Astrocyte (in vitro differentiated cells and primary cell): ENCODE data around the gene TSACC. TPM values are rescaled to one million over a fixed set of nuclear protein-coding genes. Genes with fewer than 3 reads are reported as not detected.
"Not testable (repeated sequence)": the region's sequence is repeated elsewhere in the genome, so short reads cannot be mapped to it uniquely, and the experiment has no call there.

Experiments
- DNase-seq: peaks from one replicate; pipeline ENCODE4 v3.0.0-alpha.2; 2010; ENCODE audit warnings: low read depth
- FAIRE-seq: peaks from 2 replicates; lab custom pipeline; 2011; peaks lifted over from hg19 to GRCh38; lab: Jason Lieb, UNC
- H2AFZ ChIP-seq: 2 replicates; pipeline ENCODE4 v1.6.0; 2012; ENCODE audit warnings: low read depth, low read length, inconsistent platforms
- H3K27ac ChIP-seq: 2 replicates; pipeline ENCODE4 v1.5.1; 2011; ENCODE audit warnings: low read depth, low read length, inconsistent platforms
- H3K27me3 ChIP-seq: 2 replicates; pipeline ENCODE4 v1.6.0; 2011; ENCODE audit warnings: low read length, inconsistent platforms; ENCODE audit not compliant: insufficient read depth
- H3K36me3 ChIP-seq: 2 replicates; pipeline ENCODE4 v1.5.1; 2011; ENCODE audit warnings: low read length, inconsistent platforms; ENCODE audit not compliant: insufficient read depth
- H3K4me1 ChIP-seq: 2 replicates; pipeline ENCODE4 v1.5.1; 2011; ENCODE audit warnings: low read length, inconsistent platforms; ENCODE audit not compliant: insufficient read depth
- H3K4me2 ChIP-seq: 2 replicates; pipeline ENCODE4 v1.6.0; 2012; ENCODE audit warnings: low read length, inconsistent platforms
- H3K4me3 ChIP-seq: 2 replicates; pipeline ENCODE4 v1.5.1; 2011; ENCODE audit warnings: low read depth, mild to moderate bottlenecking, low read length, inconsistent platforms; ENCODE audit not compliant: insufficient read depth
- H3K79me2 ChIP-seq: 2 replicates; pipeline ENCODE4 v1.6.0; 2012; ENCODE audit warnings: mild to moderate bottlenecking, low read length, inconsistent platforms; ENCODE audit not compliant: insufficient read depth
- H3K9ac ChIP-seq: 2 replicates; pipeline ENCODE4 v1.6.0; 2012; ENCODE audit warnings: mild to moderate bottlenecking, low read length, inconsistent platforms
- H3K9me3 ChIP-seq: 2 replicates; pipeline ENCODE4 v1.5.1; 2012; ENCODE audit warnings: low read depth, mild to moderate bottlenecking, low read length, inconsistent platforms; ENCODE audit not compliant: insufficient read depth
- H4K20me1 ChIP-seq: 2 replicates; pipeline ENCODE4 v1.6.0; 2012; ENCODE audit warnings: low read length, inconsistent platforms; ENCODE audit not compliant: insufficient read depth
- H3K27ac Mint-ChIP-seq: one replicate; pipeline ENCODE4 v1.8.0; 2021; ENCODE audit warnings: mild to moderate bottlenecking, mixed read lengths; ENCODE audit not compliant: unreplicated experiment
- H3K27me3 Mint-ChIP-seq: one replicate; pipeline ENCODE4 v1.8.0; 2021; ENCODE audit warnings: low read depth, mixed read lengths; ENCODE audit not compliant: unreplicated experiment
- H3K36me3 Mint-ChIP-seq: one replicate; pipeline ENCODE4 v1.8.0; 2021; ENCODE audit warnings: low read depth, mixed read lengths; ENCODE audit not compliant: unreplicated experiment
- H3K4me1 Mint-ChIP-seq: one replicate; pipeline ENCODE4 v1.8.0; 2021; ENCODE audit warnings: low read depth, mixed read lengths; ENCODE audit not compliant: unreplicated experiment
- H3K4me3 Mint-ChIP-seq: one replicate; pipeline ENCODE4 v1.8.0; 2021; ENCODE audit warnings: mild to moderate bottlenecking, moderate library complexity, mixed read lengths; ENCODE audit not compliant: unreplicated experiment
- H3K9me3 Mint-ChIP-seq: one replicate; pipeline ENCODE4 v1.8.0; 2021; ENCODE audit warnings: mild to moderate bottlenecking, mixed read lengths; ENCODE audit not compliant: unreplicated experiment
- CTCF ChIP-seq: IDR thresholded peaks from 2 replicates; pipeline ENCODE4 v1.5.1; 2011; ENCODE audit warnings: low read depth, mild to moderate bottlenecking, inconsistent platforms, low read length, moderate library complexity; ENCODE audit not compliant: insufficient read depth
- EZH2 ChIP-seq: IDR thresholded peaks from 2 replicates; pipeline ENCODE4 v1.6.1; 2012; ENCODE audit warnings: mild to moderate bottlenecking, low read length, inconsistent platforms; ENCODE audit not compliant: insufficient read depth
- total RNA-seq: library from RNA; stranded (reverse); gene quantifications from 2 replicates; pipeline ENCODE4 v1.2.1, GENCODE V29; 2021

The TSACC gene
- total RNA-seq, 1 donor from 2014 or later, result 1.0 TPM

GRCh38 chr1:156342166-156342955, 4.0 kb downstream of the TSACC start:
- no peaks in the 10 kb centered on the region for H3K36me3 Mint-ChIP-seq
- peak overlapping the region; percentile 5 for H3K27ac Mint-ChIP-seq
- Histone ChIP-seq H2AFZ (no peak overlapping the region), H3K79me2 (peaks cover 8% of the 10 kb centered on the region), H3K4me1 (peaks cover 8% of the 10 kb centered on the region), H3K9me3 (no peaks in the 10 kb centered on the region), H3K4me2 (no peak overlapping the region), H3K36me3 (no peaks in the 10 kb centered on the region), H3K4me3 (no peak overlapping the region), H3K9ac (no peak overlapping the region), H3K27ac (no peak overlapping the region), H3K27me3 (peaks cover 6% of the 10 kb centered on the region), H4K20me1 (peaks cover 3% of the 10 kb centered on the region)
- peaks cover 3% of the 10 kb centered on the region for H3K4me1 Mint-ChIP-seq
- no peak overlapping the region for H3K4me3 Mint-ChIP-seq
- H3K9me3 Mint-ChIP-seq, result peaks cover 2% of the 10 kb centered on the region
- peaks cover 6% of the 10 kb centered on the region for H3K27me3 Mint-ChIP-seq
- FAIRE-seq, result no peak
- no peak for DNase-seq
- TF ChIP-seq EZH2 (no peak), CTCF (no peak)

GRCh38 chr1:156344409-156344808, 6.1 kb downstream of the TSACC start:
- no peaks in the 10 kb centered on the region for H4K20me1 ChIP-seq
- H3K4me3 ChIP-seq, result no peak overlapping the region
- peaks cover 3% of the 10 kb centered on the region for H3K4me1 Mint-ChIP-seq
- peaks cover 6% of the 10 kb centered on the region for H3K27me3 ChIP-seq
- H3K4me1 ChIP-seq, result peaks cover 8% of the 10 kb centered on the region
- DNase-seq (no peak), FAIRE-seq (no peak)
- H3K36me3 Mint-ChIP-seq, result no peaks in the 10 kb centered on the region
- no peak overlapping the region for H2AFZ ChIP-seq
- H3K36me3 ChIP-seq, result no peaks in the 10 kb centered on the region
- H3K4me2 ChIP-seq, result no peak overlapping the region
- H3K79me2 ChIP-seq, result no peaks in the 10 kb centered on the region
- peaks cover 6% of the 10 kb centered on the region for H3K27me3 Mint-ChIP-seq
- H3K27ac Mint-ChIP-seq, result no peak overlapping the region
- no peak for TF ChIP-seq CTCF
- H3K9me3 Mint-ChIP-seq, result no peaks in the 10 kb centered on the region
- no peak overlapping the region for H3K27ac ChIP-seq
- H3K9ac ChIP-seq, result no peak overlapping the region
- H3K4me3 Mint-ChIP-seq, result no peak overlapping the region
- H3K9me3 ChIP-seq, result no peaks in the 10 kb centered on the region

GRCh38 chr1:156346035-156346434, 7.7 kb downstream of the TSACC start:
- H3K9ac ChIP-seq, H3K27ac Mint-ChIP-seq, H3K4me3 Mint-ChIP-seq, H2AFZ ChIP-seq, H4K20me1 ChIP-seq, H3K36me3 Mint-ChIP-seq, H3K9me3 ChIP-seq, H3K36me3 ChIP-seq, FAIRE-seq, H3K4me1 ChIP-seq, H3K27me3 Mint-ChIP-seq, H3K4me3 ChIP-seq, H3K9me3 Mint-ChIP-seq, H3K79me2 ChIP-seq, H3K27me3 ChIP-seq, DNase-seq, H3K4me1 Mint-ChIP-seq, H3K4me2 ChIP-seq, H3K27ac ChIP-seq: not testable (repeated sequence)
